Prostate gland (tissue), 2 donors: ENCODE data around the gene CRIM1.

Source experiments
- POLR2AphosphoS5 ChIP-seq: sonication (generic); formaldehyde crosslinking; IDR thresholded peaks from one replicate; pipeline ENCODE4 v1.6.1; 2017; ENCODE audit warnings: antibody characterized with exemption
- TF ChIP-seq, protein P1 (sequence below), 4 experiments: fragments of 200-600 bp in 2 of 4; fragments of 450-650 bp in 2 of 4; sonication (generic) in 2 of 4; IDR thresholded peaks; 1 replicate in 3 of 4; 2 replicates in 1 of 4; pipeline ENCODE4 v1.5.1; 2016 to 2019; ENCODE audit warnings: antibody characterized with exemption in 4 of 4, mild to moderate bottlenecking in 2 of 4, moderate library complexity in 2 of 4

DNA sequence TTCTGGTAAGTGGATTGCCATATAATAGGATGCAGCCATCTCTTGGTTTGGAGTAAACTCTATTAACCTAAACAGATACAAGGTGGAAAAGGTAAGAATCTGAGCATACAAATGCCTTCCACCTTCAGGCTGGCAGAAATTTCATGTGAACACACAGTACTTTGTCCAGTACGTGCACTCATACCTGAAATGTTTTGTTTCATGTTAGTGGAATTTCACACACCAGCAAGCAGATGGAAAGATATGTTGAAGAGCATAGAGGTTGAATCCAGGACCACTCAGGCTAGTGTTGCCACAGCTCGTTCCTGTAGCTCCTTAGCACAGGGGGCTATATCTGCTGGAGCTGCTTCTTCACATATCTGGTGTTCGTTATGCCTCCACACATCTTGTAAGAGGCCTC lies 34.0 kb downstream of the CRIM1 start:
- no peak for TF ChIP-seq POLR2AphosphoS5
- TF ChIP-seq, protein P1, sequence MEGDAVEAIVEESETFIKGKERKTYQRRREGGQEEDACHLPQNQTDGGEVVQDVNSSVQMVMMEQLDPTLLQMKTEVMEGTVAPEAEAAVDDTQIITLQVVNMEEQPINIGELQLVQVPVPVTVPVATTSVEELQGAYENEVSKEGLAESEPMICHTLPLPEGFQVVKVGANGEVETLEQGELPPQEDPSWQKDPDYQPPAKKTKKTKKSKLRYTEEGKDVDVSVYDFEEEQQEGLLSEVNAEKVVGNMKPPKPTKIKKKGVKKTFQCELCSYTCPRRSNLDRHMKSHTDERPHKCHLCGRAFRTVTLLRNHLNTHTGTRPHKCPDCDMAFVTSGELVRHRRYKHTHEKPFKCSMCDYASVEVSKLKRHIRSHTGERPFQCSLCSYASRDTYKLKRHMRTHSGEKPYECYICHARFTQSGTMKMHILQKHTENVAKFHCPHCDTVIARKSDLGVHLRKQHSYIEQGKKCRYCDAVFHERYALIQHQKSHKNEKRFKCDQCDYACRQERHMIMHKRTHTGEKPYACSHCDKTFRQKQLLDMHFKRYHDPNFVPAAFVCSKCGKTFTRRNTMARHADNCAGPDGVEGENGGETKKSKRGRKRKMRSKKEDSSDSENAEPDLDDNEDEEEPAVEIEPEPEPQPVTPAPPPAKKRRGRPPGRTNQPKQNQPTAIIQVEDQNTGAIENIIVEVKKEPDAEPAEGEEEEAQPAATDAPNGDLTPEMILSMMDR (IDR thresholded peaks at IDR 0.05): no peak
